Endodermal cell (in vitro differentiated cells): ENCODE measurements around the gene TULP4. TPM values are rescaled to one million over a fixed set of nuclear protein-coding genes. Genes with fewer than 3 reads are reported as not detected.

Experiments
- DNase-seq: peaks from one replicate; pipeline ENCODE4 v3.0.0-alpha.2; 2017
- H3K27ac ChIP-seq: 2 replicates; pipeline ENCODE4 v1.5.1; 2013; ENCODE audit warnings: mild to moderate bottlenecking, low read depth, low read length, moderate library complexity
- H3K27me3 ChIP-seq: 2 replicates; pipeline ENCODE4 v1.6.1; 2013; ENCODE audit warnings: mild to moderate bottlenecking, low read length, moderate library complexity; ENCODE audit not compliant: insufficient read depth, control insufficient read depth, poor library complexity, severe bottlenecking
- H3K36me3 ChIP-seq: 2 replicates; pipeline ENCODE4 v1.7.0; 2013; ENCODE audit warnings: mild to moderate bottlenecking, low read length, moderate library complexity; ENCODE audit not compliant: control insufficient read depth, insufficient read depth
- H3K4me1 ChIP-seq: one replicate; pipeline ENCODE4 v1.7.0; 2013; ENCODE audit warnings: low read length; ENCODE audit not compliant: control insufficient read depth, insufficient read depth
- H3K4me3 ChIP-seq: 2 replicates; pipeline ENCODE4 v1.5.1; 2013; ENCODE audit warnings: mild to moderate bottlenecking, low read length, moderate library complexity
- H3K9ac ChIP-seq: 2 replicates; pipeline ENCODE4 v1.6.1; 2013; ENCODE audit warnings: mild to moderate bottlenecking, low read length, moderate library complexity; ENCODE audit not compliant: poor library complexity, severe bottlenecking; ENCODE audit errors: extremely low read depth
- H3K9me3 ChIP-seq: 2 replicates; pipeline ENCODE4 v1.6.1; 2013; ENCODE audit warnings: mild to moderate bottlenecking, low read length, moderate library complexity; ENCODE audit not compliant: control insufficient read depth
- H3K27ac Mint-ChIP-seq: 2 replicates; pipeline ENCODE4 v1.8.0; 2020; ENCODE audit warnings: mixed read lengths
- H3K27me3 Mint-ChIP-seq: 2 replicates; pipeline ENCODE4 v1.8.0; 2021; ENCODE audit warnings: mild to moderate bottlenecking, mixed read lengths; ENCODE audit not compliant: insufficient read depth
- H3K36me3 Mint-ChIP-seq: 2 replicates; pipeline ENCODE4 v1.8.0; 2020; ENCODE audit warnings: low read depth, mixed read lengths
- H3K4me1 Mint-ChIP-seq: 2 replicates; pipeline ENCODE4 v1.8.0; 2020; ENCODE audit warnings: mixed read lengths
- H3K4me3 Mint-ChIP-seq: 2 replicates; pipeline ENCODE4 v1.8.0; 2020; ENCODE audit warnings: mild to moderate bottlenecking, moderate library complexity, mixed read lengths
- H3K9me3 Mint-ChIP-seq: 2 replicates; pipeline ENCODE4 v1.8.0; 2020; ENCODE audit warnings: mild to moderate bottlenecking, mixed read lengths
- WGBS, 2 experiments: methylation state at CpG; one replicate each; pipeline versions ENCODE4 v1.1.5 to v1.1.7; 2013; ENCODE audit warnings: missing lambda C conversion rate in 2 of 2, mixed read lengths in 1 of 2; ENCODE audit not compliant: insufficient coverage in 1 of 2, insufficient read length in 1 of 2; 5-methylcytosine and 5-hydroxymethylcytosine counted together
- total RNA-seq, 2 donors: library from RNA; stranded (reverse); fragmentation: NEBNext Ultra II Directional in 1 of 2; extraction: Animal tissue kit (Norgen Biotek cat#: 25700) in 1 of 2; gene quantifications; 2 replicates in 1 of 2; 3 replicates in 1 of 2; pipeline ENCODE4 v1.2.1, GENCODE V29; 2021
- TF ChIP-seq, protein P1 (sequence below): fragments of 200-600 bp; sonication (generic); conservative IDR thresholded peaks from 2 replicates; pipeline ENCODE4 v1.5.0; 2021; ENCODE audit warnings: antibody characterized with exemption, mild to moderate bottlenecking

Gene TULP4
- total RNA-seq, 2 donors from 2014 or later = 102 to 103 TPM

DNA sequence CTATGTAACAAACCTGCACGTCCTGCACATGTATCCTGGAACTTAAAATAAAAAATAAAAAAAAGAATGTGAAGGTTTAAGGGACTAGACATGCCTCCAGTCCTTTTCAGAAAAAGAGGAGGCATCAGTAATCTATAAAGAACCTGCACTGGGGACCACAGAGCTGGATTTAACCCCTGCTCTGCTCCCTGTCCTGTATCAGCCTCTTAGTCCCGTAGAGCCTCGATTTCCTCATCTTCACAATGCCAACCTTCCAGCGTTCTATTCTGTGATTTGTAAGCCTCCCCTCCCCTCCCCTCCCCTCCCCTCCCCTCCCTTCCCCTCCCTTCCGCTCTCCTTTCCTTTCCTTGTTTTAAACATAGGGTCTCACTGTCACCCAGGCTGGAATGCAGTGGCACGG is 216.6 kb downstream of the TULP4 start:
- Mint-ChIP-seq H3K4me1 (no peaks in the 10 kb centered on the region), H3K27ac (no peak overlapping the region), H3K27me3 (peaks cover 43% of the 10 kb centered on the region), H3K9me3 (peaks cover 22% of the 10 kb centered on the region), H3K36me3 (no peaks in the 10 kb centered on the region), H3K4me3 (no peak overlapping the region)
- TF ChIP-seq, protein P1, sequence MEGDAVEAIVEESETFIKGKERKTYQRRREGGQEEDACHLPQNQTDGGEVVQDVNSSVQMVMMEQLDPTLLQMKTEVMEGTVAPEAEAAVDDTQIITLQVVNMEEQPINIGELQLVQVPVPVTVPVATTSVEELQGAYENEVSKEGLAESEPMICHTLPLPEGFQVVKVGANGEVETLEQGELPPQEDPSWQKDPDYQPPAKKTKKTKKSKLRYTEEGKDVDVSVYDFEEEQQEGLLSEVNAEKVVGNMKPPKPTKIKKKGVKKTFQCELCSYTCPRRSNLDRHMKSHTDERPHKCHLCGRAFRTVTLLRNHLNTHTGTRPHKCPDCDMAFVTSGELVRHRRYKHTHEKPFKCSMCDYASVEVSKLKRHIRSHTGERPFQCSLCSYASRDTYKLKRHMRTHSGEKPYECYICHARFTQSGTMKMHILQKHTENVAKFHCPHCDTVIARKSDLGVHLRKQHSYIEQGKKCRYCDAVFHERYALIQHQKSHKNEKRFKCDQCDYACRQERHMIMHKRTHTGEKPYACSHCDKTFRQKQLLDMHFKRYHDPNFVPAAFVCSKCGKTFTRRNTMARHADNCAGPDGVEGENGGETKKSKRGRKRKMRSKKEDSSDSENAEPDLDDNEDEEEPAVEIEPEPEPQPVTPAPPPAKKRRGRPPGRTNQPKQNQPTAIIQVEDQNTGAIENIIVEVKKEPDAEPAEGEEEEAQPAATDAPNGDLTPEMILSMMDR = no peak
- Histone ChIP-seq H3K36me3 (no peaks in the 10 kb centered on the region), H3K4me3 (no peak overlapping the region), H3K4me1 (no peaks in the 10 kb centered on the region), H3K27ac (no peak overlapping the region), H3K27me3 (no peaks in the 10 kb centered on the region), H3K9ac (no peak overlapping the region), H3K9me3 (no peaks in the 10 kb centered on the region)
- 94 to 100% methylated on average over 4 to 6 of the region's 6 CpGs for WGBS, 2 experiments
- peak; percentile 10 for DNase-seq

DNA sequence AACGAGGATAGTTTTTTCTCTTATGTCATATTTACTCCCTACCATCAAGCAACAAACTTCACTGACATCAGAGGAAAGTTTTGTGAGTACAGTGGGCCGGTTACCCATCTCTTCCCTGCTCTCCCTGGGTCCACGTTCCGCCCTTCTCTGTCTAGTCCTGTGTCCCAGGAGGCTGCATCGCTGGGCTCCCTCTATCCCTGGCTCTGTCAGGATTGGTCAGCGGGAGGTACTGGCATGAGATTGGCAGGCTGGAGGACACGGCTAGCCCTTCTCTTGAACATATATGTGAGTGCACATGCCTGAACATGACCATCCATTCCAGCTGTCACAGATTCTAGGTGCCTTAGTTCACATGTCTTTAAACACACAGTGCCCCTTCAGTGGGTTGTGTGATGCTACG is 217.4 kb downstream of the TULP4 start:
- H3K36me3 Mint-ChIP-seq = no peaks in the 10 kb centered on the region
- no peaks in the 10 kb centered on the region for H3K4me1 Mint-ChIP-seq
- TF ChIP-seq, protein P1 = no peak
- Histone ChIP-seq H3K4me3 (no peak overlapping the region), H3K4me1 (no peaks in the 10 kb centered on the region), H3K36me3 (no peaks in the 10 kb centered on the region), H3K9ac (no peak overlapping the region), H3K9me3 (no peaks in the 10 kb centered on the region), H3K27ac (no peak overlapping the region), H3K27me3 (no peaks in the 10 kb centered on the region)
- H3K9me3 Mint-ChIP-seq = peaks cover 17% of the 10 kb centered on the region
- no peak overlapping the region for H3K27ac Mint-ChIP-seq
- peak; percentile 33 for DNase-seq
- WGBS, 2 experiments = 82 to 86% methylated on average over 7 to 8 of the region's 8 CpGs
- H3K27me3 Mint-ChIP-seq = peaks cover 42% of the 10 kb centered on the region
- H3K4me3 Mint-ChIP-seq = no peak overlapping the region

DNA sequence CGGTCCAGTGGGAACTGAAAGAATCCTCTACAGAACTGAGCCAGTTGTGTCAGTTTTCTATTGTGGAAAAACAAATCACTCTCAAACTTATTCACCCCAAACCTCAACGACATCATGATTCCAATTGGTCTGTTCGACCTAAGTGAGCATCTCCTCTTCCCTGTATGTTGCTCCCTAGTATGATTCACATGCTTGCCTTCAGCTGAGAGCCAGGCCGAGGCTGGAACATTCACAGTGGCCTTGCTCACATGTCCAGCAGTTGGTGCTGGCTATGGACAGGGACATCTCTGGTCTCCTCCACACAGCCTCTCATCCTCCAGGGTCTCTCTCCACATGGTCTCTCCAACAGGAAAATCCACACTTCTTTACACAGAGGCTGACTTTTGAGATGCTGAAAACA is 219.3 kb downstream of the TULP4 start:
- 87 to 89% methylated on average over 3 to 4 of the region's 4 CpGs for WGBS, 2 experiments
- TF ChIP-seq, protein P1 = no peak

More for the DNA sequence above, 219.3 kb downstream of the TULP4 start:
- DNase-seq = no peak
- Mint-ChIP-seq H3K4me3 (no peak overlapping the region), H3K27me3 (peaks cover 31% of the 10 kb centered on the region), H3K4me1 (no peaks in the 10 kb centered on the region), H3K9me3 (peaks cover 13% of the 10 kb centered on the region), H3K36me3 (no peaks in the 10 kb centered on the region), H3K27ac (no peak overlapping the region)
- Histone ChIP-seq H3K27me3 (no peaks in the 10 kb centered on the region), H3K9me3 (no peaks in the 10 kb centered on the region), H3K4me3 (no peak overlapping the region), H3K27ac (no peak overlapping the region), H3K9ac (no peak overlapping the region), H3K36me3 (no peaks in the 10 kb centered on the region), H3K4me1 (no peaks in the 10 kb centered on the region)
